ENCODE measurements around the gene EXTL2.

- TF ChIP-seq CTCF (IDR thresholded peaks at IDR 0.05) (no peak), POLR2A (IDR thresholded peaks at IDR 0.05) (no peak)
Measured at GRCh38 chr1:100862591-100862990, 32.1 kb downstream of the EXTL2 start.
